PC-9 (cell line): ENCODE data around the gene GID8. TPM values are rescaled to one million over a fixed set of nuclear protein-coding genes. Genes with fewer than 3 reads are reported as not detected.

Experiments used
- BruUV-seq: library from RNA; stranded (reverse); fragments of 400-500 nt; replicated peaks from 2 replicates; lab custom pipeline; 2021; lab: Mats Ljungman, UMichigan
- CTCF ChIA-PET: fragments of 300-600 bp; sonication (Branson Sonifier 250); formaldehyde crosslinking; loops from one replicate; lab custom pipeline; 2022; ENCODE audit warnings: antibody characterized with exemption; lab: Charles Lee
- POLR2A ChIA-PET: fragments of 300-600 bp; sonication (Branson Sonifier 250); formaldehyde crosslinking; loops from one replicate; lab custom pipeline; 2022; ENCODE audit warnings: antibody characterized with exemption; ENCODE audit not compliant: unreplicated experiment; lab: Charles Lee
- DNase-seq, 2 experiments: peaks; one replicate each; pipeline versions ENCODE4 v3.0.0 to v3.0.0-alpha.2; 2015 to 2022; ENCODE audit warnings: mixed read lengths in 1 of 2
- H2AFZ ChIP-seq: fragments of 200-600 bp; sonication (generic); 2 replicates; pipeline ENCODE4 v1.8.1; 2017; ENCODE audit warnings: antibody characterized with exemption
- H3F3A ChIP-seq: fragments of 200-600 bp; sonication (generic); 2 replicates; pipeline ENCODE4 v1.8.1; 2017; ENCODE audit warnings: antibody characterized with exemption, mild to moderate bottlenecking, low read depth; ENCODE audit not compliant: insufficient read depth
- H3K27ac ChIP-seq: fragments of 200-600 bp; sonication (generic); 2 replicates; pipeline ENCODE4 v1.6.1; 2016; ENCODE audit warnings: mixed run types
- H3K27me3 ChIP-seq: fragments of 200-600 bp; sonication (generic); 2 replicates; pipeline ENCODE4 v1.6.1; 2016; ENCODE audit warnings: low read depth, mixed run types; ENCODE audit not compliant: insufficient read depth
- H3K36me3 ChIP-seq: fragments of 200-600 bp; sonication (generic); 2 replicates; pipeline ENCODE4 v1.6.1; 2016; ENCODE audit warnings: low read depth, mixed run types
- H3K4me1 ChIP-seq: fragments of 200-600 bp; sonication (generic); replicated peaks from 2 replicates; pipeline ENCODE4 v1.6.1; 2016; ENCODE audit warnings: mixed run types; ENCODE audit not compliant: insufficient read depth
- H3K4me2 ChIP-seq: fragments of 200-600 bp; sonication (generic); 2 replicates; pipeline ENCODE4 v1.6.1; 2017; ENCODE audit warnings: mixed run types
- H3K4me3 ChIP-seq: fragments of 200-600 bp; sonication (generic); 2 replicates; pipeline ENCODE4 v1.6.1; 2016; ENCODE audit warnings: mixed run types
- H3K79me2 ChIP-seq: fragments of 200-600 bp; sonication (generic); 2 replicates; pipeline ENCODE4 v1.6.1; 2017; ENCODE audit warnings: low read depth, mixed run types
- H3K9me2 ChIP-seq: fragments of 200-600 bp; sonication (generic); 2 replicates; pipeline ENCODE4 v1.8.1; 2017; ENCODE audit warnings: mild to moderate bottlenecking; ENCODE audit not compliant: insufficient read depth
- H3K9me3 ChIP-seq: fragments of 200-600 bp; sonication (generic); 2 replicates; pipeline ENCODE4 v1.8.1; 2016; ENCODE audit warnings: low read depth; ENCODE audit not compliant: insufficient read depth
- H4K20me1 ChIP-seq: fragments of 200-600 bp; sonication (generic); 2 replicates; pipeline ENCODE4 v1.8.1; 2017; ENCODE audit not compliant: insufficient read depth
- CTCF ChIP-seq: fragments of 200-600 bp; sonication (generic); conservative IDR thresholded peaks from 2 replicates; pipeline ENCODE4 v1.6.1; 2017; ENCODE audit warnings: mixed run types, antibody characterized with exemption, mild to moderate bottlenecking, moderate library complexity
- EZH2 ChIP-seq: fragments of 200-600 bp; sonication (generic); IDR thresholded peaks from 2 replicates; pipeline ENCODE4 v1.8.0; 2017; ENCODE audit warnings: antibody characterized with exemption, low read depth
- intact Hi-C: fragments of 100-400 bp; cut with micrococcal nuclease; formaldehyde crosslinking; loops from one replicate; pipeline ENCODE4 v1.10.0; 2022; ENCODE audit not compliant: unreplicated experiment
- total RNA-seq: library from RNA; stranded (reverse); gene quantifications from 2 replicates; pipeline ENCODE4 v1.2.3, GENCODE V29; 2021

GID8 gene
- total RNA-seq, 1 experiment from 2014 or later = 45.7 TPM

DNA sequence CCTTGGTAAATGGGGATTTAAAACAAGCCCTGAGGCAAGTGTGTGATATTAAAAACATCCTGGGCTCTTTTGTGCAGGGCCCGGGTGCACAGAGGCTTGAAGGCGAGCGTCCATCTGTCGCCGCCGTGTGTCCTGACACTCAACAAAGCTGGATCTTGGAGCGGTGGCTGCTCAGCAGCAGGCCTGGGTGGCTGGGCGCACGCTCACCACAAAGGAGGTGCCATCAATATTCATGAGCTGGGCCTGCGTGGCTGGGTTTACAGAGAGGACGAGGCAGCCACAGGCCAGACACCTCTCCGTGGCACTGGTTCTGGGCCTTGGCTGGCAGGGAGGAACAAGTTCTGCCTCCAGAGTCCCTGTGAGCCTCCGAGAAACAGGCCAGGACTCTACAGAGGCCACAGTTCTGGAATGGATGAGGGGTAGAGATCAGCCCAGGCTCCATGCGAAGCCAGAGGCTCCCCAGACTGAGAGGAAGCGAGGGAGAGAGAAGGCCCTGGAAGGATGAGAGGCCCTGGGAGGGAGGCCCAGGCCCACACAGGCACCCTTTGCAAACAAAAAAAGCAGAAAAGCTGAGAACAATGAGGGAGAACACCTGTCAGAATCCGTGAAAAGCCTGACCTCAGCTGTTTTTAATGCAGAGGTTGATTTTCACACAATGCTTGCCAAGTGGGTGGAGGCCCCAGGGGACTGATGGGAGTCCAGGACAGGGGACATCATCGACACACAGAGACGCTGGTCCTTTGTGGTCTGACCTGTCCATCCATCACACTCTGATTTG lies 46.9 kb downstream of the GID8 start:
- no peak overlapping the region for H2AFZ ChIP-seq
- POLR2A ChIA-PET = no interaction called here
- no peaks in the 10 kb centered on the region for H3K4me1 ChIP-seq
- no peak overlapping the region for H3K27ac ChIP-seq
- intact Hi-C loops = no loop called here
- no peaks in the 10 kb centered on the region for H3K79me2 ChIP-seq
- H3K4me3 ChIP-seq = no peak overlapping the region
- peaks cover 89% of the 10 kb centered on the region for H3K27me3 ChIP-seq
- no peaks in the 10 kb centered on the region for H3K9me2 ChIP-seq
- no peaks in the 10 kb centered on the region for H3K36me3 ChIP-seq
- H3F3A ChIP-seq = no peaks in the 10 kb centered on the region
- CTCF ChIA-PET = no interaction called here
- no peak overlapping the region for H3K4me2 ChIP-seq
- TF ChIP-seq CTCF (no peak), EZH2 (no peak)
- no peak for DNase-seq
- H4K20me1 ChIP-seq = no peaks in the 10 kb centered on the region
- no peaks in the 10 kb centered on the region for H3K9me3 ChIP-seq
- BruUV-seq = no TSS peak

DNA sequence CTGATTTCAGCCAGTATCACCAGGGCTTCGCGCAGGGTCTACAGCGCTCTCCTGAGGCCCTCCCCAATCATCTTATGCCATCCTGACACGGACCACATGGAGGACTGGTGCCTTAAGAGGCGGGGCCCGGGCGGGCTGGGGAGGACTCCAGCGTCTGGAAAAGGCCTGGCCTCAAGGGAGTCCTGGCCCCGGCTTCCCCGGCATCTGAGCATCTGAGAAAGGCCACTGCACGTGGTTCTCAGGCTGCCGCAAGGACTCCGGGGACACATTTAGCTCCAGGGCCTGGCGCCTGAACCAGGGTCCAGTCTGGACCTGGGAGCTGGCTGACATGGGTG lies 47.5 kb downstream of the GID8 start:
- CTCF ChIA-PET = interaction anchor here (0.6 kb wide), 1 partner anchor 129 kb away, joined by 7 read pairs; no protein-coding TSS in a partner anchor
- no peak overlapping the region for H3K27ac ChIP-seq
- H3K9me2 ChIP-seq = no peaks in the 10 kb centered on the region
- H3K9me3 ChIP-seq = no peaks in the 10 kb centered on the region
- no peak overlapping the region for H3K4me3 ChIP-seq
- DNase-seq = no peak
- BruUV-seq = no TSS peak
- no peaks in the 10 kb centered on the region for H3K79me2 ChIP-seq
- POLR2A ChIA-PET = no interaction called here
- H4K20me1 ChIP-seq = no peaks in the 10 kb centered on the region
- no peak overlapping the region for H2AFZ ChIP-seq
- no peaks in the 10 kb centered on the region for H3K4me1 ChIP-seq
- no peak overlapping the region for H3K4me2 ChIP-seq
- no peaks in the 10 kb centered on the region for H3F3A ChIP-seq
- H3K27me3 ChIP-seq = peaks cover 88% of the 10 kb centered on the region
- intact Hi-C loops = no loop called here
- H3K36me3 ChIP-seq = no peaks in the 10 kb centered on the region
- TF ChIP-seq EZH2 (no peak), CTCF (no peak)

- Histone ChIP-seq H3K4me1 (no peaks in the 10 kb centered on the region), H3K9me2 (no peaks in the 10 kb centered on the region), H3K27ac (no peak overlapping the region), H3F3A (no peaks in the 10 kb centered on the region), H3K79me2 (no peaks in the 10 kb centered on the region), H3K27me3 (peaks cover 90% of the 10 kb centered on the region), H3K9me3 (no peaks in the 10 kb centered on the region), H4K20me1 (no peaks in the 10 kb centered on the region), H2AFZ (no peak overlapping the region), H3K36me3 (no peaks in the 10 kb centered on the region), H3K4me2 (no peak overlapping the region), H3K4me3 (no peak overlapping the region)
- POLR2A ChIA-PET = no interaction called here
- CTCF ChIA-PET = no interaction called here
- TF ChIP-seq EZH2 (no peak), CTCF (no peak)
- BruUV-seq = no TSS peak
- no peak for DNase-seq
- intact Hi-C loops = no loop called here
Measured at GRCh38 chr20:62986257-62986800, 48.4 kb downstream of the GID8 start.
